Nephron (organoid): ENCODE data around the gene SLC12A2.
A peak's percentile ranks its signal among the peaks of the same experiment; 100 is the strongest.

Source experiments
- H3K27ac Mint-ChIP-seq, 3 experiments: 2 replicates each; pipeline ENCODE4 v1.8.0; 2020; ENCODE audit warnings: mixed read lengths in 3 of 3, mild to moderate bottlenecking in 2 of 3, moderate library complexity in 1 of 3
- H3K27me3 Mint-ChIP-seq: 2 replicates; pipeline ENCODE4 v1.8.0; 2021; ENCODE audit warnings: low read depth, mild to moderate bottlenecking, moderate library complexity, mixed read lengths
- H3K36me3 Mint-ChIP-seq: 2 replicates; pipeline ENCODE4 v1.8.0; 2020; ENCODE audit warnings: low read depth, mixed read lengths
- H3K4me1 Mint-ChIP-seq: 2 replicates; pipeline ENCODE4 v1.8.0; 2020; ENCODE audit warnings: mixed read lengths
- H3K4me3 Mint-ChIP-seq, 3 experiments: 2 replicates each; pipeline ENCODE4 v1.8.0; 2020; ENCODE audit warnings: mild to moderate bottlenecking in 3 of 3, mixed read lengths in 3 of 3, moderate library complexity in 2 of 3
- H3K9me3 Mint-ChIP-seq: 2 replicates; pipeline ENCODE4 v1.8.0; 2020; ENCODE audit warnings: mixed read lengths
- TF ChIP-seq, protein P1 (sequence below), 3 experiments: fragments of 200-600 bp; sonication (generic); IDR thresholded peaks; one replicate each; pipeline ENCODE4 v1.5.0; 2021; ENCODE audit warnings: antibody characterized with exemption in 3 of 3; ENCODE audit not compliant: unreplicated experiment in 3 of 3

Gene SLC12A2

DNA sequence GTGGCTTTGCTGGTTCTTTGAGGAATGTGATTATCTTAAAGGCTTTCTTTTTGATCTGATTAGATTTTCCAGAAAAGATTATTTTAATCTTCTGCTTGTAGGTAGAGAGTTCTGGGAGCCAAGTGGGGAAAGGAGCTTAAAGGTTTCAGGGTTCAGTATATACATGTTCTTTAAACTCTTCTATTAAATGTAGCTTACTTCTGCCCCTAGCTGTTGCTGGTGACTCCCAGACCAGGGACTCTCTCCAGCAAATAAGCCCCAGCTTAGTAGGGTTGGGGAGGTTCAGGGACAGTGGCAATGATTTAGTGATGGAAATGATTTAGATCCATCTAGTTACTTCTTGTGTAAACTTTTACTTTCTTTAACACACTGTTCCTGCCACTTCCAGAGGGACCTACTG, 72.2 kb downstream of the SLC12A2 start:
- Mint-ChIP-seq H3K27ac (no peak overlapping the region), H3K4me3 (no peak overlapping the region), H3K27me3 (no peaks in the 10 kb centered on the region), H3K9me3 (no peaks in the 10 kb centered on the region), H3K36me3 (peaks cover 46% of the 10 kb centered on the region), H3K4me1 (peaks cover 6% of the 10 kb centered on the region)
- TF ChIP-seq, protein P1, sequence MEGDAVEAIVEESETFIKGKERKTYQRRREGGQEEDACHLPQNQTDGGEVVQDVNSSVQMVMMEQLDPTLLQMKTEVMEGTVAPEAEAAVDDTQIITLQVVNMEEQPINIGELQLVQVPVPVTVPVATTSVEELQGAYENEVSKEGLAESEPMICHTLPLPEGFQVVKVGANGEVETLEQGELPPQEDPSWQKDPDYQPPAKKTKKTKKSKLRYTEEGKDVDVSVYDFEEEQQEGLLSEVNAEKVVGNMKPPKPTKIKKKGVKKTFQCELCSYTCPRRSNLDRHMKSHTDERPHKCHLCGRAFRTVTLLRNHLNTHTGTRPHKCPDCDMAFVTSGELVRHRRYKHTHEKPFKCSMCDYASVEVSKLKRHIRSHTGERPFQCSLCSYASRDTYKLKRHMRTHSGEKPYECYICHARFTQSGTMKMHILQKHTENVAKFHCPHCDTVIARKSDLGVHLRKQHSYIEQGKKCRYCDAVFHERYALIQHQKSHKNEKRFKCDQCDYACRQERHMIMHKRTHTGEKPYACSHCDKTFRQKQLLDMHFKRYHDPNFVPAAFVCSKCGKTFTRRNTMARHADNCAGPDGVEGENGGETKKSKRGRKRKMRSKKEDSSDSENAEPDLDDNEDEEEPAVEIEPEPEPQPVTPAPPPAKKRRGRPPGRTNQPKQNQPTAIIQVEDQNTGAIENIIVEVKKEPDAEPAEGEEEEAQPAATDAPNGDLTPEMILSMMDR (IDR thresholded peaks at IDR 0.05; ENCODE audit: unreplicated experiment in 3 of 3) = no peak

DNA sequence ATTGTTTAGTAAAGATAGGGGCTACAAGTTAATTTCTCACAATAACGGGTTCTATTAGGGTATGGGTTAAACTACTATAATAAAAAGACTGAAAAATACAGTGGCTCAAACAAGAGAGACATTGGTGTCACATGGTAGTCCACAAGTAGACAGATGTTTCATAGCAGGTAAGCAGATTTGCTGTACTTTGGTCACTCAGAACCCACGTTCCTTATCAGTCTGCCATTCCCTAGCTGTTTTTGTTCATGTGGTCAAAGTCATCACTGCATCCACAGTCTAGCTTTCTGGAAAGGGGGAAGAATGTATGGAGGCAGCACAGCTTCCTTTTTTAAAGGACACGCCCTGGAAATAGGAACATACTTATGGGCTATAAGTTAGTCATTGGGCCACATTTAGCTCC, 73.0 kb downstream of the SLC12A2 start:
- peaks cover 46% of the 10 kb centered on the region for H3K36me3 Mint-ChIP-seq
- H3K27ac Mint-ChIP-seq = no peak overlapping the region
- no peaks in the 10 kb centered on the region for H3K9me3 Mint-ChIP-seq
- H3K4me1 Mint-ChIP-seq = peaks cover 6% of the 10 kb centered on the region
- TF ChIP-seq, protein P1 (IDR thresholded peaks at IDR 0.05; ENCODE audit: unreplicated experiment in 3 of 3) = no peak
- no peaks in the 10 kb centered on the region for H3K27me3 Mint-ChIP-seq
- no peak overlapping the region for H3K4me3 Mint-ChIP-seq

DNA sequence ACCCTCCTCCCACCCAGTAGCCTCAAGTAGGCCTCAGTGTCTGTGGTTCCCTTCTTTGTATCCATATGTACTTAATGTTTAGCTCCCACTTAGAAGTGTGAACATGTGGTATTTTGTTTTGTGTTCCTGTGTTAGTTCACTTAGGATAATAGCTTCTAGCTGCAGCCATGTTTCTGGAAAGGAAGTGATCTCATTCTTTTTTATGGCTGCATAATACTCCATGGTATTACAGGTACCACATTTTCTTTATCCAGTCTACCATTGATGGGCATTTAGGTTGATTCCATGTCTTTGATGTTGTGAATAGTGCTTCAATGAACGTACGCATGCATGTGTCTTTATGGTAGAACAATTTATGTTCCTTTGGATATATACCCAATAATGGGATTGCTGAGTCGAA, 74.8 kb downstream of the SLC12A2 start:
- no peaks in the 10 kb centered on the region for H3K9me3 Mint-ChIP-seq
- H3K4me1 Mint-ChIP-seq = peaks cover 6% of the 10 kb centered on the region
- H3K36me3 Mint-ChIP-seq = peaks cover 55% of the 10 kb centered on the region
- TF ChIP-seq, protein P1 (IDR thresholded peaks at IDR 0.05; ENCODE audit: unreplicated experiment in 3 of 3) = no peak
- no peak overlapping the region for H3K4me3 Mint-ChIP-seq
- no peak overlapping the region for H3K27ac Mint-ChIP-seq
- no peaks in the 10 kb centered on the region for H3K27me3 Mint-ChIP-seq

DNA sequence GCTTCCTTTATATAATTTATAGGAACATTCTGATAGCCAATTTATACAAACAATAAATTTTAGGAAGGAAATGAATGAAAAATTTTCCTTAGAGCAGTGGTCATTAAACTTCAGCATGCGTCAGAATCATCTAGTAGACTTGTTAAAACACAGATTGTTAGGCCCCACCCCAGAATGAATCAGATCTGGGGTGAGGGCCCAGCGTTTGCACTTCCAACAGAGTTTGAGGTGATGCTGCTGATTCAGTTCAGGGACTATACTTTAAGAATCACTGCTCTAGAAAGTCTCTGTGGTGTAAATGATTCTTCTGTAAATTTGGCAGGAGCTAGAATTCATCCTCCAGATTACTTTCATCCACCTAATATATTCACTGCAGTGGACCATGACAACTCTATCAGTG, 80.4 kb downstream of the SLC12A2 start:
- TF ChIP-seq, protein P1 (IDR thresholded peaks at IDR 0.05; ENCODE audit: unreplicated experiment in 3 of 3) = no peak
- no peaks in the 10 kb centered on the region for H3K4me1 Mint-ChIP-seq
- no peak overlapping the region for H3K27ac Mint-ChIP-seq
- H3K4me3 Mint-ChIP-seq = no peak overlapping the region
- no peaks in the 10 kb centered on the region for H3K9me3 Mint-ChIP-seq
- no peaks in the 10 kb centered on the region for H3K27me3 Mint-ChIP-seq
- peaks cover 38% of the 10 kb centered on the region for H3K36me3 Mint-ChIP-seq

DNA sequence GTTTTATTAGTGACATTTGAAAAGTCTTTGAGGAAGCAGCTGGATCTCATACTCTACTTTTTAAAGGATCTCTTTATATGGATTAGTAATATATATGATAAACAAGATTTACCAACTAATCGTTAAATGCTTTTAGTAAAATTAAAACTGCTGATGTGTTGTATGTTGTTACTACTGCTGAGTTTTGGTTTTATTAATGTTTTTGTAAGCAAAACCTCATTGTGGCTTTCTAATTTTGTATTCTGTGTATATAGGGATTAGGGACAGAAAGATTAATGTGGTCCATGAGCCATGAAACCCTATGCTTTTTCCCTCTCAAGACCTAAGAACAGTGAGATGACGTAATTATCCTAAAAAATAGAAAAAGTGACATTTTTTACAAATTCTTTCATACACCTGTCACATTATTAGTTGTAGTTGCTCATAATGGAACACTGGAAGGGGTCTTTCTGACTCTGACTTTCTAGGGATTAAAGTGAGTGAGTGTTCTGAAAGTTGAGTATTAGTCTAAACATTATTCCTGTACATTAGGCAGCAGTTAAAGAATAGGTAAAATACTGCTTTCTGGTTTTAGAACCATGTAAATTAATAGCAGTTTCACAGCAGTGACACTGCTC, 85.9 kb downstream of the SLC12A2 start:
- no peaks in the 10 kb centered on the region for H3K4me1 Mint-ChIP-seq
- TF ChIP-seq, protein P1 (IDR thresholded peaks at IDR 0.05; ENCODE audit: unreplicated experiment in 3 of 3) = no peak
- peaks cover 22% of the 10 kb centered on the region for H3K36me3 Mint-ChIP-seq
- peak overlapping the region in 1 of 3 experiments; percentile 40 for H3K27ac Mint-ChIP-seq
- H3K9me3 Mint-ChIP-seq = no peaks in the 10 kb centered on the region
- H3K27me3 Mint-ChIP-seq = no peaks in the 10 kb centered on the region
- H3K4me3 Mint-ChIP-seq = no peak overlapping the region

DNA sequence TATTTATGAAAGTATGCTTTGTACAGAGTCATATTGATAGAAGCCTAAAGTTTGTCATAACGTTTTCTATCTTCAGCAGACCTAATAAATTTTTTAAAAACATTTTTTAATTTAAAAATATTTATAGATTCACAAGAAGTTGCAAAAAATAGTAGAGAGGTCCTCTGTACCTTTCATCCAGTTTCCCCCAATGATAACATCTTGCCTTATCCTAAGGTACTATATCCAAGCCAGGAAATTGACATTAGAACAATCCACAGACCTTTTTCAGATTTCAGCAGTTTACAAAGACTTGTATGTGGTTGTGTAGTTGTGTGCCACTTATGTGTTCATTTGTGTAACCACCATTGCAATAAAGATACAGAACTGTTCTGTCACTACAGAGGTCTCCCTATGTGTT, 88.5 kb downstream of the SLC12A2 start:
- Mint-ChIP-seq H3K27ac (no peak overlapping the region), H3K9me3 (no peaks in the 10 kb centered on the region), H3K4me1 (no peaks in the 10 kb centered on the region), H3K36me3 (peaks cover 18% of the 10 kb centered on the region), H3K4me3 (no peak overlapping the region), H3K27me3 (no peaks in the 10 kb centered on the region)
- TF ChIP-seq, protein P1 (IDR thresholded peaks at IDR 0.05; ENCODE audit: unreplicated experiment in 3 of 3) = no peak
